GM12878 (cell line): ENCODE data around the gene POU2AF1. TPM values are rescaled to one million over a fixed set of nuclear protein-coding genes. Genes with fewer than 3 reads are reported as not detected.

ENCODE experiments used
- EED ChIP-seq: sonication (generic); IDR thresholded peaks from 2 replicates; pipeline ENCODE4 v1.6.1; 2016; ENCODE audit warnings: antibody characterized with exemption, low read depth
- GABPA ChIP-seq: IDR thresholded peaks from 2 replicates; pipeline ENCODE4 v1.6.1; 2014; ENCODE audit warnings: antibody characterized with exemption, low read depth, mild to moderate bottlenecking, inconsistent platforms
- MXI1 ChIP-seq: fragments of 150-350 bp; IDR thresholded peaks from 2 replicates; pipeline ENCODE4 v1.6.1; 2011; ENCODE audit warnings: low read depth, mild to moderate bottlenecking, inconsistent platforms, low read length, improper control_type of control experiment
- NKRF ChIP-seq: fragments of 450-650 bp; conservative IDR thresholded peaks from 2 replicates; pipeline ENCODE4 v1.6.1; 2017; ENCODE audit warnings: mild to moderate bottlenecking, moderate library complexity
- PBX3 ChIP-seq: IDR thresholded peaks from 2 replicates; pipeline ENCODE4 v1.6.1; 2011; ENCODE audit warnings: mild to moderate bottlenecking, low read depth, low read length, moderate library complexity; ENCODE audit not compliant: insufficient replicate concordance
- POLR2AphosphoS5 ChIP-seq: IDR thresholded peaks from 2 replicates; pipeline ENCODE4 v1.6.1; 2011; ENCODE audit warnings: mild to moderate bottlenecking, low read length, inconsistent platforms
- RB1 ChIP-seq: fragments of 450-650 bp; formaldehyde crosslinking; IDR thresholded peaks from 2 replicates; pipeline ENCODE4 v1.6.1; 2017; ENCODE audit warnings: mild to moderate bottlenecking, borderline replicate concordance
- RELB ChIP-seq: fragments of 450-650 bp; IDR thresholded peaks from 2 replicates; pipeline ENCODE4 v1.6.1; 2017; ENCODE audit warnings: low read depth, mild to moderate bottlenecking, moderate library complexity
- SP1 ChIP-seq: IDR thresholded peaks from one replicate; pipeline ENCODE4 v1.6.1; 2011; ENCODE audit warnings: low read depth, low read length
- TARDBP ChIP-seq: IDR thresholded peaks from 2 replicates; pipeline ENCODE4 v1.6.1; 2016; ENCODE audit warnings: borderline replicate concordance
- TCF3 ChIP-seq: IDR thresholded peaks from 2 replicates; pipeline ENCODE4 v1.6.1; 2012; ENCODE audit warnings: low read depth, mild to moderate bottlenecking, low read length, borderline replicate concordance; ENCODE audit not compliant: insufficient read depth
- TCF7 ChIP-seq: IDR thresholded peaks from 2 replicates; pipeline ENCODE4 v1.6.1; 2014; ENCODE audit warnings: antibody characterized with exemption, borderline replicate concordance
- YY1 ChIP-seq: IDR thresholded peaks from 2 replicates; pipeline ENCODE4 v1.6.1; 2011; ENCODE audit warnings: low read depth, mild to moderate bottlenecking, low read length
- ZBTB33 ChIP-seq: fragments of 450-650 bp; IDR thresholded peaks from 2 replicates; pipeline ENCODE4 v1.6.1; 2017; ENCODE audit warnings: mild to moderate bottlenecking
- ZNF687 ChIP-seq: fragments of 450-650 bp; IDR thresholded peaks from 2 replicates; pipeline ENCODE4 v1.6.1; 2017; ENCODE audit warnings: mild to moderate bottlenecking, moderate library complexity
- polyA plus RNA-seq, 11 experiments: library from polyadenylated mRNA; depleted of rRNA in 4 of 11; unstranded in 6 of 11; stranded (reverse) in 5 of 11; fragments of >200 nt; fragmentation: Nextera tagmentation in 4 of 11; fragmentation: Illumina TruSeq in 1 of 11; extraction: Ambion mirVana in 4 of 11; extraction: Trizol in 1 of 11; gene quantifications; 1 replicate in 1 of 11; 2 replicates in 10 of 11; pipeline versions ENCODE4 v1.2.1 to v1.2.3, GENCODE V29; 2011 to 2016; ENCODE audit warnings: inconsistent platforms in 2 of 11, missing spikeins in 2 of 11, low read depth in 1 of 11
- total RNA-seq, 4 experiments: library from RNA; depleted of rRNA in 3 of 4; stranded (reverse); fragments of >200 nt in 3 of 4; fragmentation: Illumina TruSeq in 1 of 4; extraction: Trizol in 1 of 4; gene quantifications; 2 replicates each; pipeline versions ENCODE4 v1.2.1 to v1.2.3, GENCODE V29; 2013 to 2021
- TF ChIP-seq, protein P1 (sequence below): fragments of 150-350 bp; IDR thresholded peaks from 2 replicates; pipeline ENCODE4 v1.6.1; 2014; ENCODE audit warnings: mild to moderate bottlenecking, low read depth, low read length

POU2AF1 gene
- total and polyA plus RNA-seq, 10 of the 15 experiments (the other 5 are each of a cell fraction or from before 2014, with no cell fraction given): 13.1 to 169 (median 75.5) TPM

GRCh38 chr11:111417766-111418435, 38.8 kb upstream of the POU2AF1 start (continued):
- TF ChIP-seq ZNF687 (peak; percentile 100), SP1 (peak; percentile 42), POLR2AphosphoS5 (peak; percentile 85), MXI1 (0 out of 2 replicates have a peak, but pooled peaks have one; percentile 37), RB1 (no peak), PBX3 (peak; percentile 30), TCF3 (peak; percentile 91), TARDBP (0 out of 2 replicates have a peak, but pooled peaks have one; percentile 37), YY1 (0 out of 2 replicates have a peak, but pooled peaks have one; percentile 14), ZBTB33 (no peak), GABPA (no peak), EED (peak; percentile 87), RELB (peak; percentile 98), TCF7 (no peak; the same call in 1 of the 2 replicates), NKRF (0 out of 2 replicates have a peak, but pooled peaks have one; percentile 21)
- TF ChIP-seq, protein P1, sequence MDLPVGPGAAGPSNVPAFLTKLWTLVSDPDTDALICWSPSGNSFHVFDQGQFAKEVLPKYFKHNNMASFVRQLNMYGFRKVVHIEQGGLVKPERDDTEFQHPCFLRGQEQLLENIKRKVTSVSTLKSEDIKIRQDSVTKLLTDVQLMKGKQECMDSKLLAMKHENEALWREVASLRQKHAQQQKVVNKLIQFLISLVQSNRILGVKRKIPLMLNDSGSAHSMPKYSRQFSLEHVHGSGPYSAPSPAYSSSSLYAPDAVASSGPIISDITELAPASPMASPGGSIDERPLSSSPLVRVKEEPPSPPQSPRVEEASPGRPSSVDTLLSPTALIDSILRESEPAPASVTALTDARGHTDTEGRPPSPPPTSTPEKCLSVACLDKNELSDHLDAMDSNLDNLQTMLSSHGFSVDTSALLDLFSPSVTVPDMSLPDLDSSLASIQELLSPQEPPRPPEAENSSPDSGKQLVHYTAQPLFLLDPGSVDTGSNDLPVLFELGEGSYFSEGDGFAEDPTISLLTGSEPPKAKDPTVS: no peak
